Chondrocyte (in vitro differentiated cells): ENCODE results near the gene RLN1. TPM values are rescaled to one million over a fixed set of nuclear protein-coding genes. Genes with fewer than 3 reads are reported as not detected.
A peak's percentile ranks its signal among the peaks of the same experiment; 100 is the strongest.
"Not testable (repeated sequence)": the region's sequence is repeated elsewhere in the genome, so short reads cannot be mapped to it uniquely, and the experiment has no call there.

Source experiments
- DNase-seq: peaks from one replicate; pipeline ENCODE4 v3.0.0; 2021; ENCODE audit warnings: mixed read lengths, low spot score
- H3K27ac Mint-ChIP-seq: one replicate; pipeline ENCODE4 v1.8.0; 2021; ENCODE audit warnings: mild to moderate bottlenecking, moderate library complexity, mixed read lengths; ENCODE audit not compliant: unreplicated experiment
- H3K27me3 Mint-ChIP-seq: 2 replicates; pipeline ENCODE4 v1.8.0; 2021; ENCODE audit warnings: low read depth, mixed read lengths
- H3K36me3 Mint-ChIP-seq: 2 replicates; pipeline ENCODE4 v1.8.0; 2021; ENCODE audit warnings: low read depth, mixed read lengths
- H3K4me1 Mint-ChIP-seq: 2 replicates; pipeline ENCODE4 v1.8.0; 2021; ENCODE audit warnings: low read depth, mild to moderate bottlenecking, mixed read lengths
- H3K4me3 Mint-ChIP-seq: one replicate; pipeline ENCODE4 v1.8.0; 2021; ENCODE audit warnings: mild to moderate bottlenecking, moderate library complexity, mixed read lengths; ENCODE audit not compliant: unreplicated experiment
- H3K9me3 Mint-ChIP-seq: 2 replicates; pipeline ENCODE4 v1.8.0; 2021; ENCODE audit warnings: low read depth, mixed read lengths
- long read RNA-seq: library from polyadenylated mRNA; stranded (forward); transcript quantifications from one replicate; pipeline ENCODE4 v2.0.0, GENCODE V29; 2021
- total RNA-seq: library from RNA; stranded (reverse); gene quantifications from 3 replicates; pipeline ENCODE4 v1.2.1, GENCODE V29; 2021
- TF ChIP-seq, protein P1 (sequence below): fragments of 200-600 bp; sonication (generic); IDR thresholded peaks from 2 replicates; pipeline ENCODE4 v1.5.0; 2021; ENCODE audit warnings: antibody characterized with exemption, mild to moderate bottlenecking, moderate library complexity

The RLN1 gene, protein sequence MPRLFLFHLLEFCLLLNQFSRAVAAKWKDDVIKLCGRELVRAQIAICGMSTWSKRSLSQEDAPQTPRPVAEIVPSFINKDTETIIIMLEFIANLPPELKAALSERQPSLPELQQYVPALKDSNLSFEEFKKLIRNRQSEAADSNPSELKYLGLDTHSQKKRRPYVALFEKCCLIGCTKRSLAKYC
- total RNA-seq: not detected in 3 replicates
- long read RNA-seq: 0 reads

DNA sequence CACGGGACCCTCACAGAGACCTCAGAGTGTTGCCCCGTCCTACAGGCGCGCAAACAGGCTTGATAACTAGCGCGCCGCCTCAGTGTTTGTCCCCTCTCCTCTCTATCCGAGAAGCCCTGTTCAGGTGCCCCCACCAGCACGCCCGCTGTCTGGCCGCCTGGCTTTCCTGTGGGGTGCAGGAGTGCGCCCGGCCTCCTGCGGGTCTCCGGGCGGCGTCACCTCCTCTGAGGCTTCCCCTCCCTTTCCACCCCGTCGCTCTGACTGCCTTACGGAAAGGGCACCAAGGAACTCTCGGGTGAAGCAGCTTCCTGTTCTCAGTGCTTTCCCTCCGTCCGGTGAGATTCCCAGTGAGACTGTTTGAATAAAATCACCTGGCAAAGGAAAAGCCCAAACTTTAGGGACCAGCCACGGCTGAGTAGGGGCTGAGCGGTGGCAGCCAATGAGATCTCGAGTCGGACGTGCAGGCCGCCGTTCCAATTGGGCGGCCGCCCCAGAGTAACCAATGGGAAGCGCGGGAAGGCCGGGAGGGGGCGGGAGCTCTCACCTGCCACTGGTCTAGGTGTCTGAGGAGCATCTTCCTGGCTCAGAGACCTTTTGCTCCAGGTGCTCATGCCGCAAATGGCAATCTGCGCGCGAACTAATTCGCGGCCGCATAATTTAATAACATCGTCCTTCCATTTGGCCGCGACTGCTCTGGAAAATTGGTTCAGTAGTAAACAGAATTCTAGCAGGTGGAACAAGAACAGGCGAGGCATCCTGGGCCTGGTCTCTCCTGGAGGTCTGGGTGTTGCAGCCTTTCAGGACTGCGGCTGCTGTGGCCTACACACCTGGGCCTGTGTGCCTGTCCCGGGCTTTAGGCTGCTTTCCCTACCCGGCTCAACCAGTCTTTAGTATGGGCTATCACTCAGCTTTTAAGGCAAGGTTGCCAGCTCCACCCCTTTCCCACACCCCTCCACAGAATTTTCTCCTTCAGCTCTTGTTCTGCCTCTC is at the start of gene RLN1:
Gene RLN1, minus strand, starts transcription at position 885 of the 990 bp plus-strand sequence. Its CDS starts 130 bp downstream, at position 755.
- not testable (repeated sequence) for H3K4me1 Mint-ChIP-seq, H3K9me3 Mint-ChIP-seq, DNase-seq, H3K27ac Mint-ChIP-seq, H3K36me3 Mint-ChIP-seq
- Mint-ChIP-seq H3K27me3 (peaks cover 19% of the 10 kb centered on the region), H3K4me3 (peak within 1 kb of the TSS; percentile 50)

DNA sequence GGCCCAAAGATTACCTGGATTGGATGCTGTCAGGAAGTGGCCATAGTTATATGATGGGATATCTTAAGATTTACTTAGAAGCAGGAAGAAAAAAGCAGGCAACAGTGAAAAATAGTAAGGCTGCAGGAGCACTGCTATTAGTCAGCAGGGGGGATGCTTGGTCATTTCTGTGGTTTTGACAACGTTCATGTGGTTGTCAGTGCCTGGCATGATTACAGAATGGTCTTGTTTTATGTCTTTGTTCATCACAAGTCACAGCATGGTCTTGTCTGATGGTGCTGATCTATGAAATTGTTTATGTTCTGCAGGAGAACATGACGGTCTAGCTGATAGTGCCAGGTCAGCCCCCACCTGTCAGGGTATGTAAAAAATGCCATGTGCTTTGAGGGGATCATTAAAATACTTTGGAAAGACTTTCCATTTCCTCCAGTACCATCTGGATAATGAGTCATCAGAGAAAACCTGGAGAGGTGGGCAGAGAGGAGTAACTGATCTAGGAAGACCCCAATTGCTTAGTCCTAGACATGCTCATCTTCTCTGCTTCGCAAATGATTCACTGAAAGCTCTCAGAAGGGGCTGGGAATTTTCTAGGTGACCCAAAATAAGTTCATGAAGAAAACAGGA is 49.5 kb upstream of the RLN1 start:
- DNase-seq: no peak
- H3K4me1 Mint-ChIP-seq: peaks cover 28% of the 10 kb centered on the region
- H3K9me3 Mint-ChIP-seq: no peaks in the 10 kb centered on the region
- no peaks in the 10 kb centered on the region for H3K27me3 Mint-ChIP-seq
- H3K36me3 Mint-ChIP-seq: peaks cover 3% of the 10 kb centered on the region
- TF ChIP-seq, protein P1, sequence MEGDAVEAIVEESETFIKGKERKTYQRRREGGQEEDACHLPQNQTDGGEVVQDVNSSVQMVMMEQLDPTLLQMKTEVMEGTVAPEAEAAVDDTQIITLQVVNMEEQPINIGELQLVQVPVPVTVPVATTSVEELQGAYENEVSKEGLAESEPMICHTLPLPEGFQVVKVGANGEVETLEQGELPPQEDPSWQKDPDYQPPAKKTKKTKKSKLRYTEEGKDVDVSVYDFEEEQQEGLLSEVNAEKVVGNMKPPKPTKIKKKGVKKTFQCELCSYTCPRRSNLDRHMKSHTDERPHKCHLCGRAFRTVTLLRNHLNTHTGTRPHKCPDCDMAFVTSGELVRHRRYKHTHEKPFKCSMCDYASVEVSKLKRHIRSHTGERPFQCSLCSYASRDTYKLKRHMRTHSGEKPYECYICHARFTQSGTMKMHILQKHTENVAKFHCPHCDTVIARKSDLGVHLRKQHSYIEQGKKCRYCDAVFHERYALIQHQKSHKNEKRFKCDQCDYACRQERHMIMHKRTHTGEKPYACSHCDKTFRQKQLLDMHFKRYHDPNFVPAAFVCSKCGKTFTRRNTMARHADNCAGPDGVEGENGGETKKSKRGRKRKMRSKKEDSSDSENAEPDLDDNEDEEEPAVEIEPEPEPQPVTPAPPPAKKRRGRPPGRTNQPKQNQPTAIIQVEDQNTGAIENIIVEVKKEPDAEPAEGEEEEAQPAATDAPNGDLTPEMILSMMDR: no peak
- H3K4me3 Mint-ChIP-seq: no peak overlapping the region
- no peak overlapping the region for H3K27ac Mint-ChIP-seq

DNA sequence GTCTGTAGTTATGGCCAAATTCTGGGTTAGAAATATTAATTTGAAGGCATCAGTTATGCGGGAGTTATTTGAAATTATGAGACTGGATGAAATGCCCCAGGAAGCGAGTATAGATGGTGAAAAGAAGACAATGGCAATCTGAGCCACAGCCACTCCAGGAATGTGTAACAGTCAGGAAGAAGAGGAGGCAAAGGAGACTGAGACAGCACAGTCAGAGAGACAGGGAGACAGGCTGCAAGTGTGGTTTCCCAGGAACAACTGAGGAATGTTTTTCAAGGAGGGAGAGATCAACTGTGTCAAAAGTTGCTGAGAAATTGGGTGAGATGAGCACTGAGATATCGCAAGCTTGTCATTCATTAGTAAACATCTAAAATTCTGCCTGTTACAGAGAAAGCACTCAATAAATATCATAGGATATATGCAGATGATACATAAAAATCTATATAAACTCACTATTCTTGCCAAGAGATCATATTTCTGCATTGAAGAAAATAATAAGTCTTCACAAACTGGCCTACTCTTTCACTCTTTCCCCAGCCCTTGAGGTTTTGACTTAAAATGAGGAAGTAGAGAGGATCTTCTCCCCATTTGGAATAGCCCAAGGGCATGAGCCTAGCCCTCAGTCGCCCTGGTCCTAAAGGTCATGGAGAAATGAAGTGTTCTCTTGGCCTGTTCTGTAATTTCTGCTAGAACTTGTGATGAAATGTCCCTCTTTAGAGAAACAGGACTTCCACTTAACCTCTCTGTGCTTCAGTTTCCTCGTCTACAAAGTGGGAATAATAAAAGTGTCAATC is 48.5 kb upstream of the RLN1 start:
- Mint-ChIP-seq H3K9me3 (no peaks in the 10 kb centered on the region), H3K27me3 (no peaks in the 10 kb centered on the region), H3K4me3 (no peak overlapping the region), H3K4me1 (peaks cover 25% of the 10 kb centered on the region), H3K36me3 (peaks cover 3% of the 10 kb centered on the region), H3K27ac (peak overlapping the region; percentile 9)
- TF ChIP-seq, protein P1: no peak
- no peak for DNase-seq

DNA sequence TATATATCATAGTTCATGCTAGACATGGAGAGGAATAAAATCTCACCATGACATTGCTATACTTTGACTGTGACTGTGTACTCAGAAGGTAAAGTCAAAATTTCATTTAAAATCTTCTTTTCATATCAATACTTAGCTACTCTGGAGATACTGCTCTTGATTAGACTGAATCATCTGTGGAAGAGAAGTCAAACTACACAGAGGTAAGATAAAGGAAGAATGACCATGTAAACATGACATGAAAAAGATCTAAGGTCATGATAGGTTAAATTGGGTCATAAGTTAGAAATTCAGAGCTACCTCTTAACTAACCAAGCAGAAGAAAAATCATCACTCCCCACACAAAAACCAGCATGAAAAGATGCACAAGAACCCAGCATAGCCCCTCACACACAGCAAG is 44.8 kb upstream of the RLN1 start:
- no peak for DNase-seq
- Mint-ChIP-seq H3K4me1 (peaks cover 22% of the 10 kb centered on the region), H3K27ac (no peak overlapping the region), H3K9me3 (no peaks in the 10 kb centered on the region), H3K36me3 (peaks cover 4% of the 10 kb centered on the region), H3K27me3 (no peaks in the 10 kb centered on the region), H3K4me3 (no peak overlapping the region)
- TF ChIP-seq, protein P1: no peak

DNA sequence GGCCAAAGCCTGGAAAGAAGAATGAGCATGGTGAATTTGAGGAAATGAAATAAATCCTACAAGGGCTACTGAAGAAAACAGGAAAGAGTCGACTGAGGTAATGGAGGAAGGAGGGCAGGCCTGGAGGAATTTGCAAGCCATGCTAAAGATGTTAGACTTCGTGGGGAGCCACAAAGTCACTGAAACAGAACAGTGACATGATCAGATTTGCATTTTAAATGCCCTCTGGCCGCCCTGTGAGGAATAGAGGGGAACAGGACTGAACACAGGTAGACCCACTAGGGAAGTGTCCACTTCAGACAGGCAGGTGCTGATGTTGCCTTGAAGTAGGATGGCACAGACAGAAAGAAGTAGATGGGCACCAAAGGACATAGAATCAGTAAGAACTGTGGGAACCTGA is 42.8 kb upstream of the RLN1 start:
- peaks cover 4% of the 10 kb centered on the region for H3K36me3 Mint-ChIP-seq
- no peaks in the 10 kb centered on the region for H3K27me3 Mint-ChIP-seq
- H3K27ac Mint-ChIP-seq: no peak overlapping the region
- peaks cover 2% of the 10 kb centered on the region for H3K4me1 Mint-ChIP-seq
- TF ChIP-seq, protein P1: no peak
- no peak for DNase-seq
- no peak overlapping the region for H3K4me3 Mint-ChIP-seq
- no peaks in the 10 kb centered on the region for H3K9me3 Mint-ChIP-seq
